H1 (cell line): ENCODE measurements around the gene MYBPC3. TPM values are rescaled to one million over a fixed set of nuclear protein-coding genes. Genes with fewer than 3 reads are reported as not detected.

ENCODE experiments used
- GABPA ChIP-seq: IDR thresholded peaks from 2 replicates; pipeline ENCODE4 v1.6.1; 2011; ENCODE audit warnings: mild to moderate bottlenecking, low read length, moderate library complexity, borderline replicate concordance; ENCODE audit not compliant: insufficient read depth
- polyA plus RNA-seq, 7 experiments: library from polyadenylated mRNA; depleted of rRNA in 3 of 7; stranded (reverse) in 5 of 7; unstranded in 2 of 7; fragments of >200 nt in 5 of 7; fragments of 200-250 nt in 2 of 7; gene quantifications; 1 replicate in 5 of 7; 2 replicates in 1 of 7; 4 replicates in 1 of 7; pipeline versions ENCODE4 v1.2.1 to v1.2.3, GENCODE V29; 2011 to 2013; ENCODE audit warnings: missing spikeins in 2 of 7, mixed read lengths in 2 of 7
- total RNA-seq: library from RNA; stranded (reverse); fragmentation: NEBNext Ultra II Directional; extraction: Animal tissue kit (Norgen Biotek cat#: 25700); gene quantifications from 2 replicates; pipeline ENCODE4 v1.2.1, GENCODE V29; 2021

MYBPC3 gene
- total and polyA plus RNA-seq, 2 of the 8 experiments (the other 6 are each of a cell fraction or from before 2014, with no cell fraction given) = 0.05 TPM; not detected in 1

GRCh38 chr11:47369676-47370075, 17.2 kb upstream of the MYBPC3 start (continued):
- no peak for TF ChIP-seq GABPA
